KOPT-K1 (cell line): ENCODE measurements around the gene NDFIP1.

Experiments used
- H3K27ac ChIP-seq: fragments of 200-600 bp; sonication (generic); 2 replicates; pipeline ENCODE4 v1.5.1; 2016; ENCODE audit warnings: antibody characterized with exemption, mild to moderate bottlenecking, low read depth, low read length; ENCODE audit not compliant: poor library complexity, severe bottlenecking
- H3K36me3 ChIP-seq: fragments of 200-600 bp; sonication (generic); 2 replicates; pipeline ENCODE4 v1.5.1; 2017; ENCODE audit warnings: antibody characterized with exemption, mild to moderate bottlenecking, low read length, moderate library complexity; ENCODE audit not compliant: insufficient read depth
- H3K9me3 ChIP-seq: fragments of 200-600 bp; sonication (generic); 2 replicates; pipeline ENCODE4 v1.5.1; 2017; ENCODE audit warnings: antibody characterized with exemption, low read length, mild to moderate bottlenecking; ENCODE audit not compliant: insufficient read depth, poor library complexity, severe bottlenecking

The NDFIP1 gene

DNA sequence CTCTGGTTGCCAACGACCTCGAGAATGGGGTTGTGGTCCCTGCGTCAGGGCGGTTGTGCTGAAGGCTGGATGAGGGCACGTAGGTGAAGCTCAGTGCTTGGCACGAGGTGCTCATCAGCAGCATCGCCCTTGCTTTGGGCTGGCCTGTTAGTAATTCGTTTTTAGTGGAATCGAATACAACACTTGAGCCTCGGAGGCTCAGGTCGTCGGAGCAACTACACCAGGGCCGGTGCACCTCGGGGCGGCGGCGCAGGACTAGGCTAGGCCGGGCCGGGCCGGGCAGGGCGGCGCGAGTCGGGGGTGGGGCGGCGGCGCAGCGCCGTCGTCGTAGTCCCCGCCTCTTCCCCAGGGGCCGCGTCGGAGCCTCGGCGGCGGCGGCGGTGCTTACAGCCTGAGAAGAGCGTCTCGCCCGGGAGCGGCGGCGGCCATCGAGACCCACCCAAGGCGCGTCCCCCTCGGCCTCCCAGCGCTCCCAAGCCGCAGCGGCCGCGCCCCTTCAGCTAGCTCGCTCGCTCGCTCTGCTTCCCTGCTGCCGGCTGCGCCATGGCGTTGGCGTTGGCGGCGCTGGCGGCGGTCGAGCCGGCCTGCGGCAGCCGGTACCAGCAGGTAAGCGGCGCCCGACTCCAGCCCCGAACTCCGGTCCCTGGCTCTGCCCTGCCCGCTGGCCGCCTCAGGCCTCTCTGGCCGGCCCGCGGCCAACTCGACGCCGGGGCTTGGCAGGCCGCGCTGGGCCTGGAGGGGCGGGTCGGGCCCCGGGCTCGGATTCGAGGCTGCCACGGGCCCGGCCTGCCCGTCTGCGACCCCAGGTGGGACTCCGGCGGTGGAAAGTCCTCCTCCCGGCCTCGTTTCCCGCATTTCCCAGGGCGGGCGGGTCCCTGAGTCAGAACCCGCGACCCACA lies at the start of gene NDFIP1:
NDFIP1 (plus strand) TSS at position 348 of the 899 bp plus-strand sequence; CDS start at position 544, 196 bp downstream.
- no peaks in the 10 kb centered on the region for H3K9me3 ChIP-seq
- peak within 1 kb of the TSS; percentile 87 for H3K27ac ChIP-seq
- peaks cover 5% of the 10 kb centered on the region; the same call in 1 of the 2 replicates for H3K36me3 ChIP-seq

DNA sequence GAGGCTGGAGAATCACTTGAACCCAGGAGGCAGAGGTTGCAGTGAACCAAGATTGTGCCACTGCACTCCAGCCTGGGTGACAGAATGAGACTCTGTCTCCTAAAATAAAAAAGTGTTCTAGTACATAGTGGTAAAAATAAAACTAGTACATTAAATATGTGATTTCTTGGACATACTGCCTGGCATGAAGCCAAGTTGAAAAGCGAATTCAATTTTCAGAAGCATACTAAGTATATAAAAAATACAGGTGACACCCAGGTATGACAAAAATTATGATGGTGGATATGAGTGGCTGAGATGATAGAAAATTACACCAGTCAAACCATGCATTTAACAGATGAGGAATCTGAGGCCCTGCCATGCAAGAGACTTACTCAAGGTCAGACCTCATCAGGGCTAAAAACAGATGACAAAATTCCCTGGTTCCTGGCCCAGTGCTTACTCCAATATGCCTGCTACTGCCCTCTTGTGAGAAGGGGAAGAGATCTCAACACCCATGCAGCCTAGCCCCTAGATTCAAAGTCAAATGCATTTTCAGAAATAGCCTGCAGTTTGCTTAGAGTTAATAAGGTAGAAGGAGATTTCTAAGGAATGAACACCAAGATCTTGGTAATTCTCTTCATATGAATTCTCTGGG lies 49.2 kb upstream of the NDFIP1 start:
- Histone ChIP-seq H3K9me3 (no peaks in the 10 kb centered on the region), H3K36me3 (no peaks in the 10 kb centered on the region), H3K27ac (no peak overlapping the region)

DNA sequence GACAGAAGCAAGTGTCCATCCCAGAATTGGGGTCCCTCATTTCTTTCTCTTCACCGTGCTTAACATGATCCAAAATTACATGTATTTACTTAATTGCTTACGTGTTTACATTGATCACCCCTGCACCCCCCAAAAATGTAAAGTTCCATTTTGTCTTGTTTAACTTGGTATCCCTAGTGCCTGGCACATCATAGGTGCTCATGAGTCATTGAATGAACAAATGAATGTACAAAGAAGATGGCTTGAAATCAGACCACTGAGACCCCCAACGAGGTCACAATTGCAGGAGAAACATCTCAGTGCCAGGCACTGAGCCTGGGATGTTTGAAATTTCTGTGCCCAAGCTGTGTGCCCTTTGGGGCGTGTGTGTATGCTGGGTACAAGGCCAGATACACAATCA lies 45.2 kb upstream of the NDFIP1 start:
- H3K9me3 ChIP-seq = no peaks in the 10 kb centered on the region
- H3K27ac ChIP-seq = no peak overlapping the region
- H3K36me3 ChIP-seq = no peaks in the 10 kb centered on the region

GRCh38 chr5:142063878-142064331 lies 44.7 kb upstream of the NDFIP1 start:
- H3K27ac ChIP-seq = no peak overlapping the region
- no peaks in the 10 kb centered on the region for H3K9me3 ChIP-seq
- no peaks in the 10 kb centered on the region for H3K36me3 ChIP-seq

DNA sequence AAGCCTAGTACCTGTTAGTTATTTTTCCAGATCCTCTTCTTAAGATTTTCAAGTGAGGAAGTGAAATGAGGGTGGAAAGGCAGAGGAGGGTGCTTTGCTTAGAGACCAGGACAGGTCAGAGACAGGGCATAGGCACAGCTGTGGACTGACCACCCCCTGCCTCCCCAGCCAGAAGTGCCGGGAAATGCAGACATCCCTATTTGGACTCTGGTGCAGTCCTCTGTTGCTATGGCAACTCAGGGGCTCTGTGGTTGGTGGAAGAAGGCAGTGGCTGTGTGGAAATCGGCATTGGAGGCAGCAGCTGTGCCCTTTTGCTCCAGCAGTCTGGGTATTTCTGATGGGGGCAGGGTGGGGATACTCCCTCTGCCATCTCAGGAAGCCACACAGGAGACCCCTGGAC lies 43.3 kb upstream of the NDFIP1 start:
- no peaks in the 10 kb centered on the region for H3K36me3 ChIP-seq
- H3K9me3 ChIP-seq = no peaks in the 10 kb centered on the region
- no peak overlapping the region for H3K27ac ChIP-seq

GRCh38 chr5:142069606-142070399 lies 38.8 kb upstream of the NDFIP1 start:
- Histone ChIP-seq H3K36me3 (no peaks in the 10 kb centered on the region), H3K27ac (no peak overlapping the region), H3K9me3 (no peaks in the 10 kb centered on the region)

- Histone ChIP-seq H3K27ac (no peak overlapping the region), H3K36me3 (no peaks in the 10 kb centered on the region), H3K9me3 (no peaks in the 10 kb centered on the region)
Measured at GRCh38 chr5:142070734-142071133, 37.8 kb upstream of the NDFIP1 start.

DNA sequence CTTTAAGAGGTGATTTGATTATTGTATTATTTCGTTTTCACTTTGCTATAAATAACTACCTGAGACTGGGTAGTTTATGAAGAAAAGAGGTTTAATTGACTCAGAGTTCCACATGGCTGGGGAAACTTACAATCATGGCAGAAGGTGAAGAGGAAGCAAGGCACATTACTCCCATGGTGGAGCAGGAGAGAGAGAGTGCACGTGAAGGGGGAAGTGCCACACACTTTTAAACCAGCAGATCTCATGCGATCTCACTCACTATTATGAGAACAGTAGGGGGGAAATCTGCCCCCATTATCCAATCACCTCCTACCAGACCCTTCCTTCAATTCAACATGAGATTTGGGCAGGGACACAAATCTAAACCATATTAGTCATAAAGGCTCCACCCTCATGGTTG lies 36.1 kb upstream of the NDFIP1 start:
- H3K27ac ChIP-seq = no peak overlapping the region
- H3K9me3 ChIP-seq = no peaks in the 10 kb centered on the region
- H3K36me3 ChIP-seq = no peaks in the 10 kb centered on the region

DNA sequence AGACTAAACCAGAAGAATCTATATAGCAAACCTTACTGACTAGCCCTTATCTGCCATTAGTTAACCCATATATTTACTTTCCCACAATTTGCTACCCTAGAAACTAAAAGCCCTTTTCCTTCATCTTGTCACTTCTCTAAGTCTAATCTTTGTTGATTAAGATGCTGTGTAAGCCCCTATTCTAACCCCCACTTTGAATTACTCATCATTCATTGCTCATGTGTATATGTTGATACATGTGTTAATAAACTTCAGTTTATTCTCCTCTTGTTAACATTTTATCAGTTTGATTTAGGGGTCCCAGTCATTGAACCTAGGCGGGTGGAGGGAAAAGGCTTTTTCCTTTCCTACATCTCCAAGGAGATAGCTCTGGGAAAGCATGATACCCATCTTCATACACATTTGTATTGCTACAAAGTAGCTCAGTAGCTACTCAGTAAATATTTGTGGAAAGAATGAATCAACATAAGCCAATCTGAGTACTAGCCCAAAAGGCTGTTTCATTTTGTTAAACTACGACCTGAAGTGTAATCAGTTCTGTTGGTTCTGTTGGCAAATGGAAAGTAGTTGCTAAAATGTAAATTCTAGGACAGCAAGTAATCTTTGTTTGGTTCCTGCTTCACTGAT lies 35.1 kb upstream of the NDFIP1 start:
- Histone ChIP-seq H3K36me3 (no peaks in the 10 kb centered on the region), H3K9me3 (no peaks in the 10 kb centered on the region), H3K27ac (no peak overlapping the region)

GRCh38 chr5:142074006-142074405 lies 34.6 kb upstream of the NDFIP1 start:
- H3K9me3 ChIP-seq = no peaks in the 10 kb centered on the region

DNA sequence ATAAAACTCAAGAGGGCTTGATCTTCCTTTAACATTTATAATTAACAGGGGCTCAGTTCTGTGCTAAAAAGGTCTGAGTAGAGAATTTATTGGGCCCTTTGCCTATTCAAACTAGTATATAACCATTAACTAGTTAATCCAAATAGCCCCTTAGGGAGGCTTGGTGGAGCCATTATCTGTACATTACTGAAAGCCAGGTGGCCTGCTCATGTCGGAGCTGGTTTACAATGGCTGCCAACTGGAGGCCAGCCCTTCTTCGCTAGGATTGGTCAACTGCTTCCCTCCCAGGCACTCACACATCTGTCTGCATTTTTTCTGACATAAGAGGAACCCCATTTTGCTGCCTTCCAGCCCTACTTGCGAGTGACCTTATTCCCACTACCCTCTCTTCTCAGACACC lies 30.4 kb upstream of the NDFIP1 start:
- H3K36me3 ChIP-seq = no peaks in the 10 kb centered on the region
- H3K27ac ChIP-seq = no peak overlapping the region
- H3K9me3 ChIP-seq = no peaks in the 10 kb centered on the region

More at GRCh38 chr5:142074006-142074405, 34.6 kb upstream of the NDFIP1 start:
- Histone ChIP-seq H3K36me3 (no peaks in the 10 kb centered on the region), H3K27ac (no peak overlapping the region)

DNA sequence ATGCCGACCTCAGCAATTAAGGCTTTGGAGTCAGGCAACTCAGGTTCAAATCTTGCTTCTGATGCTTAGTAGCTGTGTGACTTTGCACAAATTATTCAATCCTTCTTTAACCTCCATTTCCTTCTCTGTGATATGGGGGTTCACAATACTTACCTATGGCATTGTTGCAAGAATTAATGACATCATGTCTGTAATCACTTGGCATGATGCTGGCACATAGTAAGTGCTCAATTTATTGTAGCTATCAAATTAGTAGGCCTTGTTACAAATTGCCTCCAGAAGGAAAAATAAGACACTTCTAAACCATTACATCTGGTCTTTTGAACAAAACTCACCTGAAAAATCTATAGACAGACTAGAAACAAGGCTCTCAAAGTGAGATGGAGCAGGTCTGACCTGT lies 29.9 kb upstream of the NDFIP1 start:
- no peaks in the 10 kb centered on the region for H3K36me3 ChIP-seq
- no peak overlapping the region for H3K27ac ChIP-seq
- H3K9me3 ChIP-seq = no peaks in the 10 kb centered on the region

GRCh38 chr5:142079306-142079721 lies 29.3 kb upstream of the NDFIP1 start:
- Histone ChIP-seq H3K27ac (no peak overlapping the region), H3K36me3 (no peaks in the 10 kb centered on the region), H3K9me3 (no peaks in the 10 kb centered on the region)

DNA sequence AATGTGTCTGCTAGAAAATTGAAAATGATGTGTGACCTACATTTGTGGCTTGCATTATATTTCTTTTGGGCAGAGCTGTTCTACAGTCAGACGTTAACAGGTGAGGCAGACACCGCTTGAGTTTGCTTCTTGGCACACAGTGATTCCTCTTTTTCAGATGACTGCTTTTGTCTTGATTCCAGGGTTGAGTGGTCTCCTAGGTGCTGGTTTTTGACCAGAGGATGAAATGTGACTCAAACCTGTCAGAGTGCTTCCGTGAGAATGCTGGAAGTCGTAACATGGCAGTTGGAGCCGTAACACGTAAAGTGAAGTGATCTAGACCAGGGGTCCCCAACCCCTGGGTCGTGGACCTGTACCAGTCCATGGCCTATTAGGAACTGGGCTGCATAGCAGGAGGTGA lies 28.3 kb upstream of the NDFIP1 start:
- no peaks in the 10 kb centered on the region for H3K36me3 ChIP-seq
- no peaks in the 10 kb centered on the region for H3K9me3 ChIP-seq
- no peak overlapping the region for H3K27ac ChIP-seq
